NCI-H1105 treated with DMSO at 0.1 percent for 48 hours (cell line): ENCODE results near the gene RBSN.

Experiments
- DNase-seq: peaks from one replicate; lab custom pipeline; 2025; lab: John Stamatoyannopoulos, UW

The RBSN gene

GRCh38 chr3:15099364-15100098 is 583 bp upstream of the RBSN start:
- DNase-seq: no peak

- DNase-seq: no peak
Observed at GRCh38 chr3:15097891-15098290, 1.1 kb downstream of the RBSN start.

- no peak for DNase-seq
Observed at GRCh38 chr3:15096046-15096445, 2.9 kb downstream of the RBSN start.

- DNase-seq: no peak
Observed at GRCh38 chr3:15094187-15094875, 4.6 kb downstream of the RBSN start.

- peak; percentile 0 for DNase-seq
Observed at GRCh38 chr3:15092686-15093085, 6.3 kb downstream of the RBSN start.

- DNase-seq: no peak
Observed at GRCh38 chr3:15091575-15091974, 7.4 kb downstream of the RBSN start.

- DNase-seq: no peak
Observed at GRCh38 chr3:15089201-15089600, 9.7 kb downstream of the RBSN start.

GRCh38 chr3:15086699-15087098 is 12.2 kb downstream of the RBSN start:
- DNase-seq: no peak

GRCh38 chr3:15086263-15086662 is 12.7 kb downstream of the RBSN start:
- DNase-seq: no peak

GRCh38 chr3:15083252-15083651 is 15.7 kb downstream of the RBSN start:
- no peak for DNase-seq

GRCh38 chr3:15081960-15082664 is 16.8 kb downstream of the RBSN start:
- DNase-seq: no peak

- no peak for DNase-seq
Observed at GRCh38 chr3:15079091-15079490, 19.9 kb downstream of the RBSN start.

- no peak for DNase-seq
Observed at GRCh38 chr3:15074500-15074899, 24.4 kb downstream of the RBSN start.

- no peak for DNase-seq
Observed at GRCh38 chr3:15071699-15072098, 27.2 kb downstream of the RBSN start.

GRCh38 chr3:15069441-15069840 is 29.5 kb downstream of the RBSN start:
- DNase-seq: no peak

GRCh38 chr3:15066467-15066866 is 32.5 kb downstream of the RBSN start:
- DNase-seq: no peak

- no peak for DNase-seq
Observed at GRCh38 chr3:15065550-15066007, 33.4 kb downstream of the RBSN start.

GRCh38 chr3:15064835-15065549 is 34.0 kb downstream of the RBSN start, which contains the start of gene MRPS25:
Gene MRPS25, minus strand, starts transcription at chr3:15065315. Its CDS starts 121 bp downstream, at chr3:15065194.
- DNase-seq: peak; percentile 70

GRCh38 chr3:15064299-15064834 is 34.6 kb downstream of the RBSN start:
- no peak for DNase-seq

- DNase-seq: no peak
Observed at GRCh38 chr3:15063656-15064286, 35.2 kb downstream of the RBSN start.

GRCh38 chr3:15063238-15063637 is 35.7 kb downstream of the RBSN start:
- DNase-seq: no peak
